GM19468 (cell line): Measurements from ENCODE around the gene TNNI2.
"Not testable (repeated sequence)": the region's sequence is repeated elsewhere in the genome, so short reads cannot be mapped to it uniquely, and the experiment has no call there.

ENCODE experiments used
- ATAC-seq: cut with Tn5 transposase; IDR thresholded peaks from one replicate; pipeline ENCODE4 v1.9.1; 2021; ENCODE audit warnings: mild to moderate bottlenecking, moderate library complexity, moderate number of reproducible peaks; ENCODE audit not compliant: unreplicated experiment; ENCODE audit errors: extremely low read depth

Gene TNNI2

GRCh38 chr11:1838426-1839144, at the start of gene TNNI2:
Gene TNNI2, plus strand, starts transcription at chr11:1838981. Its CDS starts 716 bp downstream, at chr11:1839697.
- ATAC-seq: no peak

DNA sequence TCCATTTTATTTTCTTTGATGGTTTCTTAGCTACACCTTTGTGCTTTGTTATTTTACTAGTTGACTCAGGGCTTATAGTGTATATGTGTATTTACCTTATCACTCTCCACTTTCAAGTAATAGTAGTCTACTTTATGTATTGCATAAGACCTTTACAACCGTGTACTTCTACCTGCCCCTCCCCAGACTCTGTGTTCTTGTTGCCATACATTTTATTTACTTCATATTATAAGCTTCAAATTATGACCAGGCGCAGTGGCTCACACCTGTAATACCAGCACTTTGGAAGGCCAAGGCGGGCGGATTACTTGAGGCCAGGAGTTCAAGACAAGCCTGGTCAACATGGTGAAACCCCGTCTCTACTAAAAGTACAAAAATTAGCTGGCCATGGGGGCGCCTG, 46.9 kb upstream of the TNNI2 start:
- no peak for ATAC-seq

DNA sequence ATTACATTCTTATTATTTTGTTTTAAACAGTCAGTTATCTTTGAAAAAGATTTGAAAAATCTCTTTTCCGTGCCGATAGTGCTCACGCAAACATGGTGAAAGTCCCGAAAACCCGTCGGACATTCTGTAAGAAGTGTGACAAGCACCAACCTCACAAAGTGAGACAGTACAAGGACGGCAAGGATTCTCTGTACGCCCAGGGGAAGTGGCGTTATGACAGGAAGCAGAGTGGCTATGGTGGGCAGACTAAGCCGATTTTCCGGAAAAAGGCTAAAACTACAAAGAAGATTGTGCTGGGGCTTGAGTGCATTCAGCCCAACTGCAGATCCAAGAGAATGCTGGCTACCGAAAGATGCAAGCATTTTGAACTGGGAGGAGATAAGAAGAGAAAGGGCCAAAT, 46.3 kb upstream of the TNNI2 start:
- ATAC-seq: no peak

- no peak for ATAC-seq
Measured at GRCh38 chr11:1793081-1793480, 45.7 kb upstream of the TNNI2 start.

DNA sequence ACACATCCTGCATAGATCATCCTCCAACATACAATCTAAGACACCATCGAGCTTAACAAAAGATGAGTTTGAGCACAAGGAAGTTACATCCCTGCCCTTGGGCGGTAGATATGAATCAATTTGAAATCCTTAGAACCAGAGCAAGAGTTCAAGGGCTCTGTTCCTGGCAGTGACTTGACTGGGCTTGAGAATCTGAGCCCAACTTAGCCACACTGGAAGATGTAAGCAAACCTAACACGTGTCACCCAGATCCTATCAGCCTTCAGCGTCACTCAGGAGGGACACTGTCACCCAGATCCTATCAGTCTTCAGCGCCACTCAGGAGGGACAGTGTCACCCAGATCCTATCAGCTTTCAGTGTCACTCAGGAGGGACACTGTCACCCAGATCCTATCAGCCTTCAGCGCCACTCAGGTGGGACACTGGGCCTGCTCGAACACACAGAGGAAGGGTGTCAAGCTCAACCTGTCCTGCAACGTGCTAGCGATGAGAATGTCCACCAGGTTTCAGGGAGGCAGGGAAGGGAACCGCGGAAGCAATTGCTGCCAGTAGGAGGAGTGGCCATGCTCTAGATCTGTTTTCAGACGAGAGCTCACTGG, 42.3 kb upstream of the TNNI2 start:
- no peak for ATAC-seq

DNA sequence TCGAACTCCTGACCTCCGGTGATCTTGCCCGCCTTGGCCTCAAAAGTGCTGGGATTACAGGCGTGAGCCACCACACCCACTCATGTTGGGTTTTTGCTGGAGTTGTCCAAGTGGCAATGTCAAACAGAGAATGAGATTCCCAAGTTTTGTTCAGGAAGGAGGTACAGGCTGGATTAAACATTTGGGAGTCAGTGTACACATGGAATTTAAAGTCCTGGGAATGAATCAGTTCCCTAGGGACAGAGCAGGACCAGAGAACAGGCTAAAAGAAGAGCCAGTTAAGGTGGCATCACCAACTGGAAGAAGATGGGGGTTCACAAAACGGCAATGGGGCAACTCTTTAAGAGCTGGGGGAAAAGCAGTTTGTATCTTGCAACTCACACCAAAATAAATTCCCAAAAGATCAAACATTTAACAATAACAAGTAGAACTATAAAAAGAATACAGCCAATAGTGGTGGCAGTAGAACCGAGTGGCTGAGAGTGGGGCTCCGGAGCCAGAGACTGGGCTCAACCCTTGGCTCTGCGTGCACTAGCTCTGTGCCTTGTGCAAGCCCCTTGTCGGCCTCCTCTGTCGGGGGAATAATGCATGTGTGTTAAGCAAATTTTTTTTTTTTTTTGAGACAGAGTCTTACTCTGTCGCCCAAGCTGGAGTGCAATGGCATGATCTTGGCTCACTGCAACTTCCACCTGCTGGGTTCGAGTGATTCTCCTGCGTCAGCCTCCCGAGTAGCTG, 41.2 kb upstream of the TNNI2 start:
- no peak for ATAC-seq

DNA sequence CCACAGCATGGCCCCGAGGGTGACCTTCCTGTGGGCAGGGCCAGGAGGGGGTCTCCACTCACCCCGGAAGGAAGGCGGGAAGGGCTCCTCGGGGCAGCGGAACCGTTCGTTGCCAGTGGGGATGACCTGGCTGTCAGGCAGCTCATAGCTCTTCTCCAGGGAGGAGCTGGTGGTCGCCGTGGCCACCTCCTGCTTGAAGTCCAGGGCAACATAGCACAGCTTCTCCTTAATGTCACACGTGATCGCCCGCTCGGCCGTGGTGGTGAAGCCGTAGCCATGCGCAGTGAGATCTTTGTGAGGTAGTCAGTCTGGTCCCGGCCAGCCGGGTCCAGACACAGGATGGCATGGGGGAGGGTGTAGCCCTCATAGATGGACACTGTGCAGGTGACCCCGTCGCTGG, 35.5 kb upstream of the TNNI2 start:
- no peak for ATAC-seq

- not testable (repeated sequence) for ATAC-seq
Measured at GRCh38 chr11:1803835-1804519, 34.8 kb upstream of the TNNI2 start.

GRCh38 chr11:1805525-1805924, 33.3 kb upstream of the TNNI2 start:
- ATAC-seq: no peak

- no peak for ATAC-seq
Measured at GRCh38 chr11:1807264-1807995, 31.4 kb upstream of the TNNI2 start.

- ATAC-seq: no peak
Measured at GRCh38 chr11:1810761-1811160, 28.0 kb upstream of the TNNI2 start.

DNA sequence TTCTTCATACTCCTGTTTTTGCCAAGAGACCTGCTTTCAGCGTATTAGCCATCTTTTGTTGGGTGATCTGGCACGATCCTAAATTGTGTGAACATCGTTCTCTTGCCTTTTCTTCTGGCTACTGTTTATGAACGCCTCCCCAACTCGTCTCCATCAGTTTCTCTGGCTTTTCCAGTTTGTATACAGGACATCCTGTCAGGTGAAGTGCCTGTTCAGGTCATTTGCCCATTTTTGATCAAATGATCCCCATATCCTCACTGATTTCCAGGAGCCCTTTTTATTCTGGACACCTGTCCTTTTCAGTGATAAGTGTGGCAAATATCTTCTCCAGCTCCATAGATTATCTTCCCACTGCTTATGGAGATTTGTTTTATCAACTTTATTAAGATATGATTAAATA, 26.5 kb upstream of the TNNI2 start:
- ATAC-seq: no peak

GRCh38 chr11:1812801-1813200, 26.0 kb upstream of the TNNI2 start:
- ATAC-seq: no peak

DNA sequence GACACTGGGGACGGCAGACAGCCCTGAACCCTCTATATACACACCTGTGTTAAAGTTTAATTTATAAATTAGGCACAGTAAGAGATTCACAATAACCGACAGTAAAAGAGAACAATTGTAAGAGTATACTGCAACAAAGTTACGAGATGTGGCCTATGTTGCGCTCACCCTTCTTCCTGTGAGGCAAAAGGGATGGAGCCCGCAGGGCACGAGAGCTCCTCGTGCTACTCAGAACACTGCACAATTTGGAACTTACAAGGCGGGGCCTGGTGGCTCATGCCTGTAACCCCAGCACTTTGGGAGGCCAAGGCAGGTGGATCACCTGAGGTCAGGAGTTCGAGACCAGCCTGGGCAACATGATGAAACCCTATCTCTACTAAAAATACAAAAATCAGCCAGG, 25.4 kb upstream of the TNNI2 start:
- ATAC-seq: not testable (repeated sequence)

- no peak for ATAC-seq
Measured at GRCh38 chr11:1814691-1815090, 24.1 kb upstream of the TNNI2 start.

DNA sequence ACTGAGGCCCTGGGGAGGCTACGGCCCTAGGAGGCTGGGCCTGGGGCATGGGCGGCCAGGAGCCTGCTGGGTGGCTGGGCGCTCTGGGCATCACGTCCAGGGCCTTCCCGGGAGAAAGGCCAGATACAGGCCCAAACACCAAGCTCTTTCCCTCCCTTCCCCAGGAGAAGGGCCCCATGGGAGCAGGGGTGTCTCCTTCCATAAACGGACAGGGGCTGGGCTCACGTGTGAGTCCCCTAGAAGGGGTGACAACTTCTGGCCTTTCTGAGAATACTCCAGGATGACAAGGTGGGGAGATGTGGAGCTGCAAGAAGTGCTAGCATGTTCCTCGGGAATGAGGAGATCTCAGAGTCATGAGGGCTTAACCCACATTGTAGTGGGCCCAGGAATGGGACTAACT, 23.5 kb upstream of the TNNI2 start:
- no peak for ATAC-seq

- no peak for ATAC-seq
Measured at GRCh38 chr11:1815751-1816150, 23.0 kb upstream of the TNNI2 start.

DNA sequence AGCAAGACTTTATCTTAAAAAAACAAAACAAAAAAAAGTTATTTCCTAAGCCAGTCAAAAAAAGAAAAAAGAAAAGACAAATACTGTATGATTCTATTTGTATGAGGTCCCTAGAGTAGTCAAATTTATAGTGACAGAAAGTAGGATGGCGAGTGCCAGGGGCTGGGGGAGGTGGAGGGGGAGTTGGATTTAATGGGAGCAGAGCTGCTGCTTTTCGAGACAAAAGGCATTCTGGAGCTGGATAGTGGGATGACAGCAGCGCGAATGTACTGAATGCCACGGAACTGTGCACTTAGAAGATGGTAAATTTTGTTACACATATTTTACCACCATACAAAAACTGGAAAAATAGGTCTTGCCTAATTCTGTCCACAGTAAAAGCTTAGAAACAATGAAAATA, 21.8 kb upstream of the TNNI2 start:
- ATAC-seq: no peak

- no peak for ATAC-seq
Measured at GRCh38 chr11:1817511-1817910, 21.3 kb upstream of the TNNI2 start.

DNA sequence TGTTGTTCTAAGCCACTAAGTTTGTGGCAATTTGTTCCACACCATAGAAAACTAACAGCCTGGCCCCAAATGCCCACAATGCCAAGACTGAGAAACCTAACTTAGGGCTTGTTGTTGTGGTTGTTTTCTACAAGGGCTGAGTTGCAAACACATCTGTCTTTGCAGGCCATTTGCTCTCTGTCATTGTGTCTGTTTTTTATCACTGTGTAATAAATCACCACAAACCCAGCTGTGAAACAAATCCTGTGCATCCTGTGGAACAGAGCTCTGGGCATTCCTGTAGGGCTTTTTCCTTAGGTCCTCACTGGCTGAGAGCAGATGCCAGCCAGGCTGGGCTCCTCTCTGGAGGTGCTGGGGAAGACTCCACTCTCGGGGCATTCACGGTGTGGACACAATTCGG, 19.7 kb upstream of the TNNI2 start:
- ATAC-seq: no peak
